Measurements from ENCODE around the gene HAGHL.
"Not testable (repeated sequence)": the region's sequence is repeated elsewhere in the genome, so short reads cannot be mapped to it uniquely, and the experiment has no call there.

HAGHL gene

DNA sequence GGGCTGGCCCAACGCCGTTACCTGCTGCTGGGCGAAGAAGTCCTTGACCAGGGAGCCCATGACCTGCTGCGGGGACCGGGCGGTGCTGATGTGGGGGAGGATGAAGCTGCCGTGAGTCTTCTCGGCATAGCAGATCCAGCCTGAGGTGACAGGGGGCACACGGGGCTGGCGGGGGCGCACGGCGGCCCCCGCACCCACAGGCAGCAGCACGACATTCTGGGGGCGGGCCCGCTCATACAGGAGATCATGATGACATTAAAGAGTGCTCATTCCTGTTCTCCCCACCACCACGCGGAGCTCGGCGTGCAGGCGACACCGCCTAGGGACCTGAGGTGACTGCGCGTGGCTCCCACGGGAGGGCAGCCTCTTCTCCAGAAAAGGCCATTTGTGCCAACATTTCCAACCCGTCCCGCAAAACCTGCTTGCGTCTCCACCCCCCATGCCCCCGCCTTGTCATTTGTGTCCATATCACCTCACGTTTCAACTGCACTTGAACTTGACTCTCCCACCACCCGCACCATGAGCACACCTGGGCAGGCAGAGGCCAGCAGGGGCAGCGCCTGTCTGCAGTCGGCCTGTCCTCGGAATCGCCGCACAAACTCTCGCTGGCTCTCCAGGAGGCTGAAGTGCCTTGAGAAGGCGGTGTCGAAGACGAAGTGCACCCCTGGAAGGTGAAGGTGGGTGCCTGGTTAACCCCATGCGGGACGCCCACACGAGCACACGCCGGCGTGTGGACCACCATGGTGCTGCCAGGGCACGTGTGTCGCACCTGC lies 7.5 kb downstream of the HAGHL start:
- no peak for DNase-seq (ENCODE audit: low read depth)

DNA sequence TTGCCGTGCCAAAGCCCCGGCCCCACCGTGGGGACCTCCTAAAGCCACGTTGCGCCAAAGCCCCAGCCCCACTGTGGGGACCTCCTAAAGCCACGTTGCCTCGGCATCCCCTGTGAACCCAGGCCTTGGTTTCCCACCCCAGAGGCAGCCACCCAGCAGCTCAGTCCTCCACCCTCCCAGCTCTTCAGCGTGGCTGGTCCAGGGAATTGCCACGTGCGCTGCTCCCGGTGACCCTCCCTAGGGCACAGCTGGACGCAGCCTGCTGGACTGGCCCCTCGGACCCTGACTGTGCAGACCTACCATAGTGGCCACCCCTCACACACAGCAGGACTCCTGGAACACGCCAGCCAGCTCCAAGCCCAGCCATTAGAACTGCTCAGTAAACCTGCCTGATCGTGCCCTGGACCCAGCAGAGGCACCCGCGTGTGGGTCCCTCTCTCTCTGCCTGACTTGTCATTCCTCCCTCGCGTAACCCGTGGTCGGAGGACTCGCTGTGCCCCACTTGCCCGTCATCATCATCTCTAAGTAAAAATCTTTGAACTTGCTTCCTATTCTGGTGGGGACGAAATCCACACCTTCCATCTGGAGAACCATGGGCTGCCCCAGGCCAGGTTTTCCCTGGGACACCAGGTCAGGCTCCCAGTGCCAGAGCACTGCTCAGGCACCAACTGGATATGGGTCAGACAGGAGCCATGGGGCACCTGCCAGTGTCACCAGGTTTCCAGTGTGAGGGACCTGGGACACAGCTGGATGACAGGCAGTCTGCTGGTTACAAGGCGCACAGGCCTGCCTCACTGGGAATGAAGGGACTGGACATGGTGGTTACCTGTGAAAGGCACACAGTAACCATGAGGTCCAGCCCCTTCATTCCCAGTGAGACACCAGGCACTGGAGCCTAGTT lies 8.3 kb downstream of the HAGHL start:
- no peak for DNase-seq (ENCODE audit: low read depth)

DNA sequence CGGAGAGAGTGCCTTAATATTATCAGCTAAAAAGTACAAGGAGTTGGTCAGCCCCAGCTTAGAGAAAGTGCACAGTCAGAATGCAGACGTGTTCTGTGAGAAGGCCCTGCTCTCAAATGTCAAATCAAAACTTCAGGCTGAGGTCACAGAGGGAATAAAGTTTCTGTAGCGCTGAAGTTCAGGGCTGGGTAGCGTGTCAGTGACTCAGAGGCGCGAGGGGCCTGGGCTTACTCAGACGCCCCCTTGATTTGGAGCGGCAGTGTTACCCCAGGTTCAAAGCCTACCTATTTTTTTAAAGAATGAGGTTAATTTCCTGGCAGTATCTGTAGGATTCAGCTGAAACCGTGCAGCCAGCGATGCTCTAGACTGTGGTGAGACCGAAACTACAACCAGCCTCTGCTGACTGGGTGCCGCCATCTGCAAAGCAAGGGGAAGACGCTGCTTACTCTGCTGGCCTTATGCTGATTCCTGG lies 9.1 kb downstream of the HAGHL start:
- no peak for DNase-seq (ENCODE audit: low read depth)

DNA sequence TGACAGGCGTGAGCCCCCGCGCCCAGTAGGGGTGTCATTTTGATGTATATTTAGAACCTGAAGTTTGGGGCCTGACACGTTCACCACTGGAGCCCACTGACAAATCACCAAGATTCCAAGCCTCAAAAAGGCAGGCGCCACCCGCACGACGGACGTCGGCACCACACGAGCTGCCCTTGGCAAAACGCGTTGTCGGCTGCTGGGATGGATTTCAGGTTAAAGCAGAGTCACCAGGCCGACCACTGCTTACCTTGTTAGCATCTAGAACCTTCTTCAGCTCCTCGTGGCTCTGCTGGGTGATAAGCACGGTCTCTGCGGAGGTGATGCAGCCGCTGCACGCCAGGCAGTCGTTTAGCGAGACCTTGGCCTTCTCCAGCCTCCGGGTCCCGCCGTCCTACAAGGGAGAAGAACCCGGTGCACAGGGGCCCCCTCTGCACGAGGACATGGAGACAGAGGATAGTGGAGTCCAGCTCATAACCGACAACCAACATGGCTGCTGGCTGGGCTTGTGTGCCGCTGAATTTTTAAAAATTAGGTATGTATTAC lies 10.1 kb downstream of the HAGHL start:
- DNase-seq (ENCODE audit: low read depth) = no peak

DNA sequence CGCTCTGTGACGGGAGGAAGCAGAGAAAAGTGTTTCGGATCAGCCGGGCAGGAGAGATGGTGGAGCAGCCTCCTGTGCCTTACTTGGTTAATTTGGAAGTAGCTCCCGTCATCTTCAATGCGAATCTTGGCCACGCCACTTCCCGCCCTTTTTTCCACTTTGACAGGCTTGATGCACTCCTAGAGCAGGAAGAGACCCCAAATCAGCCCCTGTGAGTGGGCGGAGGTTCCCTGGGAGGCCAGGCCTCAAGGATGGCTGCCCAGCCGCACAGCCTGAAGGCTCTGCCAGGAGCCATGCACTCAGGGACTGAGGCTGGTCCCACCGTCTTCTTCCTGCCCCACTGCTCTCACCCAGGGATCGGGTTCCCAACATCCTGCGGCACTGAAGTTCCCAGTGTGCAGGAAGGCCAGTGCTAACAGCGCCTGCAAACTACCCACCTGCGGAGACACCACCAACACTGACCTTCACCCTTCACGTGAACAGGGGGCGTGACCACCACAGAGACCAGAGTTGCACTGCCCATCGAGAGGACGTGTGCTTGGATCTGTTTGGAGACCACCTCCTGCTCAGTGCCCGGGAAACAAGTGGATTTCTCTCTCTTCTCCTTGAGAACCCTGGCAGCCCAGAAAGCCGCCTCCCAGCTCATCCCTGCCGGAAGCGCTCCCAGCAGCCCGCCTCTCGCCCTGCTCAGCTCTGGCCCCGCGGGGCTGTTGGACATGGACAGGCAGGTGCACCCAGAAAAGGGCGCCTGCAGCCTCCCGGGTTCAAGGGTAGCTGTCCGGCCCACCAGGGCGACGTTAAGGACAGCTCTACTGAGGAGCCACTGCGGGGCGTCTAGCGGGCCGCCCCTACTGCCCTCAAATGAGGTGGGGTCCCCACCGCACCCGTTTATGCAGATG lies 12.9 kb downstream of the HAGHL start:
- no peak for DNase-seq (ENCODE audit: low read depth)

DNA sequence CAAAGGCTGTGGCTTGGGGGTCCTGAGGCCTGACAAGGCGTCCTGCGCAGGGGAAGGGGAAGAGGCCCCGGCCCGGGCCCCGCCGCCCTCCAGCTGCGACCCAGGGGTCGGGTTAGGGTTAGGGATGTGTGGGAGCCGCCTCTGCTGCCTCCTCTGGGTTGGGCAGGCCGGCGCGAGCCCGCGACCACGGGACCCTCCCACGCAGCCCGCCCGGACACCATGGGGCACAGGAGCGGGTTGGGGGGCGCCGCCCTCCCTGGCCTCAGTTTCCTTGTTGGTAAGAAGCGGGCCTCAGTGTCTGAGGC lies 13.5 kb downstream of the HAGHL start:
- no peak for DNase-seq (ENCODE audit: low read depth)

DNA sequence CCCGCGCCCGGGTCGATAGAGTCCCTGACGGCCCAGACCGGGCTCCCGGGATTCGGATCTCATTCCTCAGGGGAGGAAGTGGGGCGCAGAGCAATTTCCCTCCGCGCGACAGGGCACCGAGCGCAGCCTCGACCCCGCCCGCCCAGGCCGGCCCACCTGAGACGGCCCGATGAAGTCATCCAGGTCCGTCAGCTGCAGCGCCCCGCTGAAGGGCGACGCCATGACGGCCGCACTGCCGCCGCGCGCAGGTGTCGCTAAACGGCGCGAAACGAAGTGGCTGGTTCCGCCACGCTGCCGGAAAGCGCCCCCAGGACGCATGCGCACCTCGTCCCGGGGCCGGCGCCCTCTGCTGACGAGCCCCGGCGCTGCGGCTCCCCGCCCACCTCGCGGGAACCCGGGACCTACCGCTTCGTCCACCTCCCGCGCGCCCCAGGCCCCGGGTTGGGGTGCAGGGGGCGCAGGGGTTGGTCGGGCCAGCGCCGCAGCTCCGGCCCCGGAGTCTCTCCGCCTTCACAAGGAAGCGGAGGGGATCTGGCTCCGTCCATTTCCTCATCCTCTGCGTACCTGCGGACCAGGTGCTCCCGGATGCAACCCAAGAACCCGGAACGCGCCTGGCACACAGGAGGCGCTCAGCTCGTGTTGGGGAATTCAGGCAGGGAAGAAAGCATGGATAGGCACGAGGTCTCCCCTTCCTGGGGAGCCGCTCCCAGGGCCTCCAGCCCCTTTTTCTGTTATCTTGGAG lies 14.0 kb downstream of the HAGHL start, which contains the start of gene CIAO3:
Gene CIAO3 (minus strand): TSS at position 234 of the 742 bp plus-strand sequence. CDS start 12 bp downstream, at position 222.
- peak; percentile 92 for DNase-seq (ENCODE audit: low read depth)

DNA sequence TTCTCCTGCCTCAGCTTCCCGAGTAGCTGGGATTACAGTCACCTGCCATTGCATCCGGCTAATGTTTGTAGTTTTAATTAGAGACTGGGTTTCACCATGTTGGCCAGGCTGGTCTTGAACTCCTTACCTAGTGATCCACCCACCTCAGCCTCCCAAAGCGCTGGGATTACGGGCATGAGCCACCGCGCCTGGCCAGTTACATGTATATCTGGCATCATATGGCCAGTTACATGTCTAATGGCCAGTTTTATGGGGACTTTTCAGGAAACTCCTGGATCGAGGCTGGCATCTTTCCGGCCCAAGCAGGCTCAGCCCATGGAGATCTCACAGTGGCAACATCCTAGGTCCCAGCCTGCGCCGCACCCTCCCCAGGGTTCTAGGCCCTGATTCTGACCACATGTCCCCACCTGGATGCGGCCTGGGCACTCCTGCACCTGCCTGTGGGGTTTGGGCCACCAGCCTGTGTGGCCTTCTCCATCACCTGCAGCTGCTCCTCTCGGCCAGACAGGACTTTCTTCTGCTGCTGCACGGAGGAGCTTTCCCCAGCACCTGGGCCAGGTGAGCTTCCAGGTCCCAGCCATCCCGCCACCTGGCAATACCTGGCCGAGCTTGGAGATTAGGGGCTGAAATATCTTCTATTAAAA lies 15.2 kb downstream of the HAGHL start:
- DNase-seq (ENCODE audit: low read depth) = no peak

DNA sequence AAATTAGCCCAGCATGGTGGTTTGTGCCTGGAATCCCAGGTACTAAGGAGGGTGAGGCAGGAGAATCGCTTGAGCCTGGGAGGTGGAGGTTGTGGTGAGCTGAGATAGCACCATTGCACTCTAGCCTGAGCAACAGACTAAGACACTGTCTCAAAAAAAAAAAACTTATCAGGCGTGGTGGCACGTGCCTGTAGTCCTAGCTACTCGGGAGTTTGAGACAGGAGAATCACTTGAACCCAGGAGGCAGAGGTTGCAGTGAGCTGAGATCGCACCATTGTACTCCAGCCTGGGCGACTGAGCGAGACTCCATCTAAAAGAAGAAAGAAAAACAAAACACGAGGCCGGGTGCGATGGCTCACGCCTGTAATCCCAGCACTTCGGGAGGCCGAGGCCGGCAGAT lies 16.0 kb downstream of the HAGHL start:
- DNase-seq (ENCODE audit: low read depth) = not testable (repeated sequence)

DNA sequence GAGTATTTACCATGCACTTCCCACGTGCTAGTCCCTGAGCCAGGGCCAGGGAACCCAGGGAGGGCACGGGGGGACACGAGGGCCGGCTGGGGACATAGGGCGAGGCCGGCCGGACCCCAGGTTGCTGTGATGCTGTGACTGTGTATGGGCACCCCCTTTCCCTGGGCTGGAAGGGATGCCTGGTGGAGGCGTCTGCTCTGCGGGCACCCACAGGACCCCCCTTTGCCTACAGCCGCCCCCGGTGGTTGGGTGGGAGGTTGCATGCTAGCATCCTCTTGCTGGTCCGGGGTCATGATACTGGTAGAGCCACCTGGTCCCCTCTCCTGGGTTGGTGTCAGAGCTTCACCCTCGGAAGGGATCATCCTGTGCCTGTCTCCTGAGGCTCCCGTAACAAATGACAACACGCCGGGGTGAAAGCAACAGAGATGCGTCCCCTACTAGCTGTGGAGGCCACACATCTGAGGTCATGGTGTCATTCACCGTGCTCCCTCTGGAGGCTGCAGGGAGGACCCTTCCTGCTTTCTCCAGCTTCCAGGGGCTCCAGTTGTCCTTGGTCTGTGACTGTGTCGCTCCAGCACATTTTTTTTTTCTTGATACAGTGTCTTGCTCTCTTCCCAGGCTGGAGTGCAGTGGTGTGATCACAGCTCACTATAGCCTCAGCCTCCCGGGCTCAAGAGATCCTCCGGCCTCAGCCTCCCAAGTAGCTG lies 17.0 kb downstream of the HAGHL start:
- DNase-seq (ENCODE audit: low read depth) = no peak

DNA sequence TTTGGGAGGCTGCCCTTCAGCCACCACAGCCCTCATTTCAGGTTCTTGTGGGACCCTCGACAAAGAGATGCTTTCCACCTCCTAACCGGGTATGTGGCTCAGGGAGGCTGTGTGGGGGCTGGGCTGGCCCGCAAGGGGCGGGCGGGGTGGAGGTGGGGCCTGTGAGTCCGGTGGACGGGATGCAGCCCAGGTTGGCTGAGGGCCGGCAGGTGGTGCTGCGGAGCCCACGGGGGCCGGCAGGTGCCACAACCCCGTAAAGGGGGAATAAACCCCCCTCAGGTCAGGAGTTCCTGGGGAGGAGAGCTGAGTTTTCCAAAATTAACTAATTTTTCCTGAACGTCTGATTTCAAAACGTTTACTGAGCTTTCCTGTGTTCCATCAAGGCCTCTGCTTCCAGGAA lies 18.8 kb downstream of the HAGHL start:
- no peak for DNase-seq (ENCODE audit: low read depth)

DNA sequence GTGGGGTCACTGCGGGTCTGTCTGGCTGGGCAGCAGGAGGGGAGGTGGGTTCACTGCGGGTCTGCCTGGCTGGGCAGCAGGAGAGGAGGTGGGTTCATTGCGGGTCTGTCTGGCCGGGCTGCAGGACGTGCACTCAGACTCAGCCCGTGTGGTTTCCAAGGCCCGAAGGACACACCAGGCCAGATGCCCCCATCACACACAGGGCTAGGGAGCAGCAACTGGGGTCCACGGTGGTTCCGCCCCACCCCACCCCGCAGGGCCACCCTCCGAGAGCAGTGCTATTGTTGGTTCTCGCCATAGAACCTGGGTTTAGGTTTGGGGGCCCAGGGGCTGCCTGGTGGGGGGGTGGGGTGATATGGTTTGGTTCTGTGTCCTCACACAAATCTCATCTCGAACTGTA lies 19.7 kb downstream of the HAGHL start:
- DNase-seq (ENCODE audit: low read depth) = no peak

DNA sequence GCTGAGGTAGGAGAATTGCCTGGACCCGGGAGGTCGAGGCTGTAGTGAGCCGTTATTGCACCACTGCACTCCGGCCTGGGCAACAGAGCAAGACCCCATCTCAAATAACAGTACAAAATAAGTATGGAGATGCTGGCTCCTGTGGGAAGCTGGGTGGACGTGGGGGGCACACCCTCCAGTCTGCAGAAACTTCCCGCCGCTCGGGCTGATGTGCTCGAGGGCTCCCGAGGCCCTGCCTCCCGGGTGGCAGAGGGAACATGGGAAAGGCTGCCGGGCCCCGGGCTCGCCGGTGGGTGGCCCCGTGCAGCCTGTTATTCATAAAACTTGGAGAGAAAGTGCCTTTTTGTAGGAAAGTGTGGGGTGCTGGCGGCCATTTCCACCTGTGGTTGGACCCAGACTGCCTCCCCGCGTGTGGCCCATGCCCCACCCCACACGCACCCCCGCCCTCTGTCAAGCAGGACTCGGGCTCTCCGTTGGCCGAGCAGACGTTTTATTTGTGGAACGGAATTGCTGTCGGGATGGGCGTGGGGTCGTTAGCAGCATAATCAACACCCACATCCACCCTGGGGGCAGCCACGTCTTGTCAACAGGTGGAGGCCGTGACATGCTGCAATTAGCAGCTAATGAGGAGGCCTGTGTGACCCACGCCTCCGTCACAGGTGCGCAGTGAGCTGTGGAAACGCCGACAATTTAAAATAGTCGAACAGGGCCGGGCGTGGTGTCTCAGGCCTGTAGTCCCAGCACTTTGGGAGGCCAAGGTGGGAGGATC lies 21.3 kb downstream of the HAGHL start:
- no peak for DNase-seq (ENCODE audit: low read depth)

DNA sequence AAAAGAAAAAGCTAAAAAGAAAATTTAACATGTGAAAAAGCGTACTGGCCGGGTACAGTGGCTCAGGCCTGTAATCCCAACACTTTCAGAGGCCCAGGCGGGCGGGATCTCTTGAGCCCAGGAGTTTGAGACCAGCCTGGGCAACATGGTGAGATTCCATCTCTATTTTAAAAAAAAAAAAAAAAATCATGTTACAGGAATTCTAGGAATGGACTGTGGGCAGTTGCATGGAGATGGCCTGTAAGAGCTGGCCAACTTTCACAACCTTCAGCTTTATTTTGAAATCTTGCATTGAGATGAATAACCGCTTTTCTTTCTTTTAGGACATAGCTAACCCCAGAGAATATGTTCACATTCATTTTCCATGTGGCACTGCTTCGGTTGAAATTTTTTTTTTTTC lies 22.1 kb downstream of the HAGHL start:
- no peak for DNase-seq (ENCODE audit: low read depth)

DNA sequence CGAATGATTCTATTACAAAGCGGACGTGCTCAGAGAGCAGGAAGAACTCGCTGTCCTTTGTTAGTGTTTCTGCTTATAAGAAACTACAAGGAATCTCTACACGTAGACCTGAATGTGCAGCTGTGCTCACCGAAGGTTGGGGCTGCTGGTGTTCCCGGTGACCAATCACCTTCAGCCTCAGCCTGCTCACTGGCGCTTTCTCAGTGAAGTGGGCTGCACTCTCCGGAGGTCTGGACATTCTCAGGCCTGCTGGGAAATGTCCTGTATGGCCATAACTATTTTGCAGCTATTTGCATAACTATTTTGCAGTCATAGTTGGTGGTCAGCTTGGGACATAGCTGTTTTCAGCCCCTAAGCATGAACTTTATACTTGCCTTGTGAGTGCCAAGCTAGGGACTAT lies 23.6 kb downstream of the HAGHL start:
- no peak for DNase-seq (ENCODE audit: low read depth)

DNA sequence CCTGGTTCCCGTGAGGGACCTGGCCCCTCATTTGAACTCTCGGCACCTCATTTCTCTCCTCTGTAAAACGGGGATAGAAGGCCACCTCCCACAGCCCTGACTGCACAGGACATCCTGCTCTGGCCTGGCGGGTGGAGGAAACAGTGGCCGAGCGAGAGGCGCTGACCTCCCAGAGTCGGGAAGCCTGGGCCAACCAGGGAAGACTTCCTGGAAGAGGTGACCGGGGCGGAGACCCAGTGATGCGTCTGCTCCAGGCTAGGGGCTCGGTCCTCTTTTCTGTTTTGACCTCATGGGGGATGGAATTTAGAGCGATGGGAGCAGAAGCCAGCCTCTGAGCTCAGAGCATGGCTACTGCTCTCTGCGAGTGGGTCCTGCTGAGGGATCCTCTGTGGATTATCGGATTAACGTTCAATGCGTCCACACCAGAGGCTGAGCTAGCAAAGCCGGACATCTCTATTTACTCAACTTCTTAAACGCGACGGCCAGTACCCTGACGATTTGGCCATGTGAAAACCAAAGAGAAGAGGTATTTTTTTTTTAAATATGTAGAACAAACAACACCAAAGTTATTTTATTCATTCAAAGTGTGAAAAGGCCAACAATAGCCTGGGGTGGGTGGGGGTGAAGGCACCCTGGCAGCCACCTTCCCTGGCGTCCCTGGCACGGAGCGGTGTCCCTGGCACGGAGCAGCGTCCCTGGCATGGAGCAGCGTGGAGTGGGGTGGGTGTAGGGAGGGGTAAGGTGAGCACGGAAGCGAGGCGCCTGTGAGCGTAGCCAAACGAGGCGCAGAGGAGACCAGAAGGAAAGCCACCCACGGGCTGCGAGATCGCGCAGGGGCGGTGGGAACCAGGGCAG lies 24.5 kb downstream of the HAGHL start:
- no peak for DNase-seq (ENCODE audit: low read depth)

DNA sequence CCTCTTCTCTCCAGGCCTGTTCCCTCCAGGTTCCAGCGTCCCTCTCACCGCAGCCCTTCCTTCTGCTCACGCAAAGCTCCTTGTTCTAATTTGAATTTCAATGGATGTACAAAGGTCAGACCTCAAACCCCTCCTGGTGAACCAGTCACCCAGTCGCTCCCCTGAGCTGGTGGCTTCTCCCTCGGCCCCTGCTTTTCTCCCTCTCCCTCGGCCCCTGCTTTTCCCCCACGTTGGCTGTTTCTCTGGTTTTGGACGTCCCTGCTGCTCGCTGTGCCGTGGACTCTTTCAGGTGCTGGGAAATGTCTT lies 25.1 kb downstream of the HAGHL start:
- DNase-seq (ENCODE audit: low read depth) = no peak

DNA sequence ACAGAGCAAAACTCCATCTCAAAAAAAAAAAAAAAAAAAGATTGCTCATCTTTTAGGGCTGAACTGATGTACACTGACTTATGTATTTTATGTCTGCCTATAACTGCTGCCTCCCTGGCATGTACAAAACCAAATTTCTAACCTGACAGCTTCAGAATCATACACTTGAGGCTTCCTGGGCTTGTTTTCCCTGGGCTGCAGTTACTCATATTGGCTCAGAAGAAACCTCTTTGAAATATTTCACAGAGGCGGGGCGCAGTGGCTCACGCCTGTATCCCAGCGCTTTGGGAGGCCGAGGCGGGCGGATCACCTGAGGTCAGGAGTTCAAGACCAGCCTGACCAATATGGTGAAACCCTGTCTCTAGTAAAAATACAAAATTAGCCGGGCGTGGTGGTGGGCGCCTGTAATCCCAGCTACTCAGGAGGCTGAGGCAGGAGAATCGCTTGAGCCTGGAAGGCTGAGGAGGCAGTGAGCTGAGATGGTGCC lies 27.3 kb downstream of the HAGHL start:
- not testable (repeated sequence) for DNase-seq (ENCODE audit: low read depth)
